Thyroid gland (tissue), 4 donors: ENCODE data around the gene FGF19. TPM values are rescaled to one million over a fixed set of nuclear protein-coding genes. Genes with fewer than 3 reads are reported as not detected.
"Not testable (repeated sequence)": the region's sequence is repeated elsewhere in the genome, so short reads cannot be mapped to it uniquely, and the experiment has no call there.

Experiments
- DNase-seq, 2 donors: peaks; one replicate each; pipeline ENCODE4 v3.0.0-alpha.2; 2019
- H3K27ac ChIP-seq, 3 donors: fragments of 200-600 bp; sonication (generic); 1 replicate in 2 of 3; 2 replicates in 1 of 3; pipeline ENCODE4 v1.5.1; 2016 to 2019; ENCODE audit warnings: mild to moderate bottlenecking in 1 of 3, moderate library complexity in 1 of 3
- H3K27me3 ChIP-seq: fragments of 200-600 bp; sonication (generic); one replicate; pipeline ENCODE4 v1.5.1; 2019
- H3K36me3 ChIP-seq, 2 donors: fragments of 200-600 bp; sonication (generic); one replicate each; pipeline ENCODE4 v1.5.1; 2016 to 2019
- H3K4me1 ChIP-seq, 2 donors: fragments of 200-600 bp; sonication (generic); one replicate each; pipeline ENCODE4 v1.5.1; 2017 to 2019
- H3K4me3 ChIP-seq, 3 donors: fragments of 200-600 bp; sonication (generic); replicated peaks in 1 of 3; 1 replicate in 2 of 3; 2 replicates in 1 of 3; pipeline ENCODE4 v1.5.1; 2016; ENCODE audit warnings: mild to moderate bottlenecking in 1 of 3
- H3K9me3 ChIP-seq: fragments of 200-600 bp; sonication (generic); one replicate; pipeline ENCODE4 v1.5.1; 2017
- POLR2A ChIP-seq, 2 donors: fragments of 450-650 bp; IDR thresholded peaks; one replicate each; pipeline ENCODE4 v1.6.1; 2017; ENCODE audit warnings: antibody characterized with exemption in 2 of 2, mild to moderate bottlenecking in 2 of 2, moderate library complexity in 1 of 2
- WGBS, 2 donors: methylation state at CpG; one replicate each; pipeline ENCODE4 v1.1.5; 2017; 5-methylcytosine and 5-hydroxymethylcytosine counted together
- intact Hi-C: fragments of 100-400 bp; cut with DNase I; formaldehyde crosslinking; loops from one replicate; pipeline ENCODE4 v1.15.1; 2023
- total RNA-seq, 4 donors: library from RNA; depleted of rRNA; stranded (reverse); fragments of >200 nt; gene quantifications; one replicate each; pipeline ENCODE4 v1.2.3, GENCODE V29; 2016
- TF ChIP-seq, protein P1 (sequence below), 6 experiments: fragments of 200-600 bp in 3 of 6; fragments of 450-650 bp in 3 of 6; sonication (generic) in 3 of 6; IDR thresholded peaks; one replicate each; pipeline ENCODE4 v1.5.1; 2016 to 2019; ENCODE audit warnings: antibody characterized with exemption in 6 of 6, mild to moderate bottlenecking in 2 of 6, inconsistent platforms in 1 of 6, moderate library complexity in 1 of 6

Gene FGF19
- total RNA-seq, 4 donors from 2014 or later, result not detected

DNA sequence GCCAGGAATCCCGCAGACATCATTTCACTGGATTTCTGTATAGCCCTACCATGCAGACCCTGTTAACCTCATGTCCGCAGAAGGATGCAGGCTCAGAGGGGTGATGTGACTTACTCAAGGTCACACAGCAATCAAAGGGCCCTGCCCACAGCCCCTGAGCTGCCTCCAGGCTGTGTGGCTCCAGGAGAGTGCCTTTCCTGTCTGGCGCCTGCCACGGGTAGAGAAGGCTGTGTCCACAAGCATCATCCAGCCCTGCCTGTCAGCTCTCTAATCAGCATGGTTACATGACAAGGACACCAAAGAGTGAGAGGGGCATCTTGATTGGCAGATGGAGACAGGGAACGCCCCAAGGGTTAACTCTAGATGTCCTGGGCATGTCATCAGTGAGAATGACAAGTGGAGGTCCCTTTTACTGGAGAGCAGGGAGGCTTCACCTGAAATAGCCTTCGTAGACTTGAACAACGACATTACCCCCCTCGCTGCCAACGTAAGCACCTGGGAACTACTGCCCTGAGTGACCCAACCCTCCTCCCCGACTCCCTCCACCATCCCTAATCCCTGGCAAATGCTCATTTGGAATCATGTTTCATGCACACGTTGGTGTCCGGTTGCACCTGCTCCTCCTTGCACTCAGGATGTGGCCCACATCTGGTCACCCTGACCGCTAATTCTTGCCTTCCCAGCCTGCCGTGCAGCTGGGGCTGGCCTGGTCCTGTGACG, 6.9 kb downstream of the FGF19 start:
- H3K4me3 ChIP-seq, result no peak overlapping the region
- TF ChIP-seq POLR2A (IDR thresholded peaks at IDR 0.05), result no peak
- TF ChIP-seq, protein P1, sequence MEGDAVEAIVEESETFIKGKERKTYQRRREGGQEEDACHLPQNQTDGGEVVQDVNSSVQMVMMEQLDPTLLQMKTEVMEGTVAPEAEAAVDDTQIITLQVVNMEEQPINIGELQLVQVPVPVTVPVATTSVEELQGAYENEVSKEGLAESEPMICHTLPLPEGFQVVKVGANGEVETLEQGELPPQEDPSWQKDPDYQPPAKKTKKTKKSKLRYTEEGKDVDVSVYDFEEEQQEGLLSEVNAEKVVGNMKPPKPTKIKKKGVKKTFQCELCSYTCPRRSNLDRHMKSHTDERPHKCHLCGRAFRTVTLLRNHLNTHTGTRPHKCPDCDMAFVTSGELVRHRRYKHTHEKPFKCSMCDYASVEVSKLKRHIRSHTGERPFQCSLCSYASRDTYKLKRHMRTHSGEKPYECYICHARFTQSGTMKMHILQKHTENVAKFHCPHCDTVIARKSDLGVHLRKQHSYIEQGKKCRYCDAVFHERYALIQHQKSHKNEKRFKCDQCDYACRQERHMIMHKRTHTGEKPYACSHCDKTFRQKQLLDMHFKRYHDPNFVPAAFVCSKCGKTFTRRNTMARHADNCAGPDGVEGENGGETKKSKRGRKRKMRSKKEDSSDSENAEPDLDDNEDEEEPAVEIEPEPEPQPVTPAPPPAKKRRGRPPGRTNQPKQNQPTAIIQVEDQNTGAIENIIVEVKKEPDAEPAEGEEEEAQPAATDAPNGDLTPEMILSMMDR (IDR thresholded peaks at IDR 0.05), result no peak
- intact Hi-C loops, result no loop called here
- H3K27ac ChIP-seq, result no peak overlapping the region
- no peaks in the 10 kb centered on the region for H3K9me3 ChIP-seq
- H3K27me3 ChIP-seq, result peaks cover under 1% of the 10 kb centered on the region
- WGBS, 2 donors, result 60 to 71% methylated on average over 12 to 15 of the region's 15 CpGs
- H3K4me1 ChIP-seq, result peaks cover 0 to 17% of the 10 kb centered on the region in 2 donors
- H3K36me3 ChIP-seq, result no peaks in the 10 kb centered on the region
- DNase-seq, result no peak

DNA sequence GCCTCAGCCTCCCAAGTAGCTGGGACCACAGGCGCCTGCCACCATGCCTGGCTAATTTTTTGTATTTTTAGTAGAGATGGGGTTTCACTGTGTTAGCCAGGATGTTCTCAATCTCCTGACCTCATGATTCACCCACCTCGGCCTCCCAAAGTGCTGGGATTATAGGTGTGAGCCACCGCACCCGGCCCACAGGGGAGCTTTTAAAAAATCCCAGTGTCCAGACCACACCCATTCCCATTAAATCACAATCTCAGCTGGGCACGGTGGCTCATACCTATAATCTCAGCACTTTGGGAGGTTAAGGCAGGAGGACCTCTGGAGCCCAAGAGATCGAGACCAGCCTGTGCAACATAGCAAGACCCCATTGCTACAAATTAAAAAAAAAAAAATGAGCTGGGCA, 7.8 kb downstream of the FGF19 start:
- DNase-seq, H3K36me3 ChIP-seq, H3K27me3 ChIP-seq, H3K4me3 ChIP-seq, H3K27ac ChIP-seq, intact Hi-C loops, H3K9me3 ChIP-seq: not testable (repeated sequence)
- peaks cover 0 to 17% of the 10 kb centered on the region in 2 donors for H3K4me1 ChIP-seq
- 84% methylated on average over 6 of the region's 6 CpGs for WGBS, 2 donors

DNA sequence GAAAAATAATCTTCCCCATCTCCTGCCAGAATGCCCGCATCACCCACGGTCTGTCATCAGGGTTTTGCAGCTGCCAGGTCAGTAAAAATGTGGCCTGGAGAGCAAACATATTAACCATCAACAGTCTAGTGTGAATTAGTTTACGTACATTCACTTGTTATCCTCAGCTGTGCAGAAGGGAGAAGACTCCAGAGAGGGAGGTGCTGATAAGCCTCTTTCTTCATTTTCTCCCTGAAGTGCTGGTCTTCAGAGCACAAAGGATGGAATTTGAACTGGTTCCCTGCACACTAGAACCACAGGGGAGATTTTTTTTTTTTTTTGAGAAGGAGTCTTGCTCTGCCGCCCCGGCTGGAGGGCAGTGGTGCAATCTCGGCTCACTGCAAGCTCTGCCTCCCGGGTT, 8.2 kb downstream of the FGF19 start:
- WGBS, 2 donors, result 84 to 87% methylated on average over 7 of the region's 7 CpGs
- H3K27ac ChIP-seq, result no peak overlapping the region
- H3K27me3 ChIP-seq, result no peaks in the 10 kb centered on the region
- no peak for TF ChIP-seq POLR2A (IDR thresholded peaks at IDR 0.05)
- TF ChIP-seq, protein P1 (IDR thresholded peaks at IDR 0.05), result no peak
- no peaks in the 10 kb centered on the region for H3K36me3 ChIP-seq
- no peaks in the 10 kb centered on the region for H3K9me3 ChIP-seq
- intact Hi-C loops, result no loop called here
- H3K4me1 ChIP-seq, result peaks cover 0 to 13% of the 10 kb centered on the region in 2 donors
- no peak for DNase-seq
- no peak overlapping the region for H3K4me3 ChIP-seq

DNA sequence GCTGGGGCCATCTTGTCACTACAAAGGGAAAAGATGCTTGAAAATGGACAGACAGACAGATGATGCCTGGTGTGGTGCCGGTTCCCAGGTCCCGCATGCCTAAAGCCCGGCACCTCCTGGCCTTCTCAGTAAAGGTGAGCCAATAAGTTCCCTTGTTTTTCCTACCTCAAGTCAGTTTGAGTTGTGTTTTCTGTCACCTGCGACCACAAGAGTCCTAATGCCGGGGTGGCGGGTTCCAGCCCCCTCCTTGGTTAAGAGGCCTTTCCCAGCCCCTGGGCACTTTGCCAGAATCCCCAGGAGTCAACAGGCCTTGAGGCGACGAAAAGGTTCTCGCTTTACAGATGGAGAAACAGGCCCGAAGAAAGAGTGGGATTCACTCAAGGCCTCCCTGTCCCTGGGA, 9.0 kb downstream of the FGF19 start:
- no peaks in the 10 kb centered on the region for H3K9me3 ChIP-seq
- H3K27ac ChIP-seq, result no peak overlapping the region
- H3K4me3 ChIP-seq, result no peak overlapping the region
- WGBS, 2 donors, result 69 to 72% methylated on average over 10 of the region's 10 CpGs
- no peaks in the 10 kb centered on the region for H3K36me3 ChIP-seq
- H3K27me3 ChIP-seq, result no peaks in the 10 kb centered on the region
- H3K4me1 ChIP-seq, result peaks cover 0 to 8% of the 10 kb centered on the region in 2 donors
- TF ChIP-seq, protein P1 (IDR thresholded peaks at IDR 0.05), result no peak
- TF ChIP-seq POLR2A (IDR thresholded peaks at IDR 0.05), result no peak
- no peak for DNase-seq
- intact Hi-C loops, result no loop called here

DNA sequence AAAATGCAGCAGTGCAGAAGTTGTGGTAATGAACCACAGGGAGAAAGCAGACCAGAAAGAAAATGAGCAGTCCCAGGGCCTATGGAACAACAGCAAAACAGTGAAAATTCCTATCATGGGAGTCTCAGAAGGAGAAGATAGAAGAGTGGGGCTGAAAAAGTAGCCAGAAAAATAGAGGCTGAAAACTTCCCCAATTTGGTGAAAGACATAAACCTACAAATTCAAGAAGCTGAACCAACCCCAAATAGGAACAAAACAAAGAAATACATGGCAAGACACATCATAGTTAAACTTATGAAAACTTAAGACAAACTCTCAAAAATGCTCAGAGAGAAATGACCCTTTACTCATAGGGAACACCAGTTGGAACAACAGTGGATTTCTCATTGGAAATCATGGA, 11.4 kb downstream of the FGF19 start:
- intact Hi-C loops, result no loop called here
- H3K4me3 ChIP-seq, result no peak overlapping the region
- no peaks in the 10 kb centered on the region for H3K27me3 ChIP-seq
- no peaks in the 10 kb centered on the region for H3K36me3 ChIP-seq
- H3K9me3 ChIP-seq, result no peaks in the 10 kb centered on the region
- H3K27ac ChIP-seq, result no peak overlapping the region
- no peak for DNase-seq
- TF ChIP-seq POLR2A (IDR thresholded peaks at IDR 0.05), result no peak
- TF ChIP-seq, protein P1 (IDR thresholded peaks at IDR 0.05), result no peak
- H3K4me1 ChIP-seq, result no peaks in the 10 kb centered on the region
